GM12873 (cell line): Measurements from ENCODE around the gene COX8A.

ENCODE experiments used
- TF ChIP-seq, protein P1 (sequence below): IDR thresholded peaks from 2 replicates; pipeline ENCODE4 v1.5.1; 2012; ENCODE audit warnings: low read depth, mild to moderate bottlenecking, moderate library complexity, low read length, control low read depth; ENCODE audit not compliant: insufficient read depth; ENCODE audit errors: missing control alignments

The COX8A gene

DNA sequence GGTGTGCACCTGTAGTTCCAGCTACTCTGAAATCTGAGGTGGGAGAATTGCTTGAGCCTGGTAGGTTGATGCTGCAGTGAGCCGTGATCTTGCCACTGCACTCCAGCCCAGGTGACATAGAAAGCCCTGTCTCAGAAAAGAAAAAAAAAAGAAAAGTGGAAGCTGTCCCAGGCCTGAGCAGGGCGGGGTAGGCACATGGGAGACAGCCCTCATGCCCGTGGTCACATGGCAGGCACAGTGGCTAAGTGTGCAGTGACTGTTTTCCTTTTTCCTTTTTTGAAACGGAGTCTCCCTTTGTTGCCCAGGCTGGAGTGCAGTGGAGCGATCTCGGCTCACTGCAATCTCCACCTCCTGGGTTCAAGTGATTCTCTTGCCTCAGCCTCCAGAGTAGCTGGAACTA is 19.6 kb downstream of the COX8A start:
- TF ChIP-seq, protein P1, sequence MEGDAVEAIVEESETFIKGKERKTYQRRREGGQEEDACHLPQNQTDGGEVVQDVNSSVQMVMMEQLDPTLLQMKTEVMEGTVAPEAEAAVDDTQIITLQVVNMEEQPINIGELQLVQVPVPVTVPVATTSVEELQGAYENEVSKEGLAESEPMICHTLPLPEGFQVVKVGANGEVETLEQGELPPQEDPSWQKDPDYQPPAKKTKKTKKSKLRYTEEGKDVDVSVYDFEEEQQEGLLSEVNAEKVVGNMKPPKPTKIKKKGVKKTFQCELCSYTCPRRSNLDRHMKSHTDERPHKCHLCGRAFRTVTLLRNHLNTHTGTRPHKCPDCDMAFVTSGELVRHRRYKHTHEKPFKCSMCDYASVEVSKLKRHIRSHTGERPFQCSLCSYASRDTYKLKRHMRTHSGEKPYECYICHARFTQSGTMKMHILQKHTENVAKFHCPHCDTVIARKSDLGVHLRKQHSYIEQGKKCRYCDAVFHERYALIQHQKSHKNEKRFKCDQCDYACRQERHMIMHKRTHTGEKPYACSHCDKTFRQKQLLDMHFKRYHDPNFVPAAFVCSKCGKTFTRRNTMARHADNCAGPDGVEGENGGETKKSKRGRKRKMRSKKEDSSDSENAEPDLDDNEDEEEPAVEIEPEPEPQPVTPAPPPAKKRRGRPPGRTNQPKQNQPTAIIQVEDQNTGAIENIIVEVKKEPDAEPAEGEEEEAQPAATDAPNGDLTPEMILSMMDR = no peak

DNA sequence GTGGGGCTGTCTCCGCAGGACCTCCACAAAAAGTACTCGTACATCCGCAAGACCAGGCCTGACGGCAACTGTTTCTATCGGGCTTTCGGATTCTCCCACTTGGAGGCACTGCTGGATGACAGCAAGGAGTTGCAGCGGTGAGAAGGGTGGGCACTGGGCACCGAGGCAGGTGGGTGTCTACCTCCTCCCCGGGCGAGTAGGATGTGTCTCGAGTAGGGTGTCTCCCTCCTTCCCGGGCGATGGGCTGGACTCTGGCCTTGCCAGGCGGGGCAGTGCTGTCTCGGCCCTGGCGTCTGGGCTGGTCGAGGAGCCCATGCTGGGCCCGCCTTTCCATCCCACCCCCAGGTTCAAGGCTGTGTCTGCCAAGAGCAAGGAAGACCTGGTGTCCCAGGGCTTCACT is 22.1 kb downstream of the COX8A start:
- TF ChIP-seq, protein P1 = no peak

DNA sequence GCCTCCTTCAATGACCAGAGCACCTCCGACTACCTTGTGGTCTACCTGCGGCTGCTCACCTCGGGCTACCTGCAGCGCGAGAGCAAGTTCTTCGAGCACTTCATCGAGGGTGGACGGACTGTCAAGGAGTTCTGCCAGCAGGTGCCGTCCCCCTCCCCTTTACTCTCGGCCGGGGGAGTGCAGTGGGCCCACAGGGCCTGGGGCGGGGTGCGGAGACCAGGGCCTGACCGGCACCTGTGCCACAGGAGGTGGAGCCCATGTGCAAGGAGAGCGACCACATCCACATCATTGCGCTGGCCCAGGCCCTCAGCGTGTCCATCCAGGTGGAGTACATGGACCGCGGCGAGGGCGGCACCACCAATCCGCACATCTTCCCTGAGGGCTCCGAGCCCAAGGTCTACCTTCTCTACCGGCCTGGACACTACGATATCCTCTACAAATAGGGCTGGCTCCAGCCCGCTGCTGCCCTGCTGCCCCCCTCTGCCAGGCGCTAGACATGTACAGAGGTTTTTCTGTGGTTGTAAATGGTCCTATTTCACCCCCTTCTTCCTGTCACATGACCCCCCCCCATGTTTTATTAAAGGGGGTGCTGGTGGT is 22.8 kb downstream of the COX8A start:
- TF ChIP-seq, protein P1 = no peak

DNA sequence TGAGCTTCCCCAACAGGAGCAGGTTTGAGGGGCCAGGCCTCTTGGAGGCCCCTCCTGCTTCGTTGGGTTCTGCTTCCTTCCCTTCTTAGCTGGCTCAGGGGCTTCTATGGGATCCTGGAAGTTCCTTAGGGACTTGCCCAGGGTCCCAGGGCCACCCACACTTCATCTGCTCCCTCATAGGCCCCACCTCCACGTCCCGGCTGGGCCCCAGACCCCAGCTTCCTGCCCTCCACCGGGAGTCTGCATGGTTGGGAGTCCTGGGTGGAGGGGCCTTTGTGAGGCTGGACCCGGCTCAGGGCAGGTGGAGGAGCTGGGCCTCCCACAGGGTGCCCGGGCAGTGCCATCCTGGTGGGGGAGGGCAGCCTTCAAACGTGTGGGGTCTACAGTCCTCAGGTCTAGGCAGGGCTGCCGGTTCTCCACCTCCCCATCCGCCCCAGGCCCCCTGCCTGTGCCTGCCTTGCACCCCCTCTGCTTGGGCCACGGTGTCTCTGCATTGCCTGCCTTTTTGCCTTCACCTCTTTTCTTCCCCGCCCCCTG is 23.4 kb downstream of the COX8A start:
- TF ChIP-seq, protein P1 = no peak

DNA sequence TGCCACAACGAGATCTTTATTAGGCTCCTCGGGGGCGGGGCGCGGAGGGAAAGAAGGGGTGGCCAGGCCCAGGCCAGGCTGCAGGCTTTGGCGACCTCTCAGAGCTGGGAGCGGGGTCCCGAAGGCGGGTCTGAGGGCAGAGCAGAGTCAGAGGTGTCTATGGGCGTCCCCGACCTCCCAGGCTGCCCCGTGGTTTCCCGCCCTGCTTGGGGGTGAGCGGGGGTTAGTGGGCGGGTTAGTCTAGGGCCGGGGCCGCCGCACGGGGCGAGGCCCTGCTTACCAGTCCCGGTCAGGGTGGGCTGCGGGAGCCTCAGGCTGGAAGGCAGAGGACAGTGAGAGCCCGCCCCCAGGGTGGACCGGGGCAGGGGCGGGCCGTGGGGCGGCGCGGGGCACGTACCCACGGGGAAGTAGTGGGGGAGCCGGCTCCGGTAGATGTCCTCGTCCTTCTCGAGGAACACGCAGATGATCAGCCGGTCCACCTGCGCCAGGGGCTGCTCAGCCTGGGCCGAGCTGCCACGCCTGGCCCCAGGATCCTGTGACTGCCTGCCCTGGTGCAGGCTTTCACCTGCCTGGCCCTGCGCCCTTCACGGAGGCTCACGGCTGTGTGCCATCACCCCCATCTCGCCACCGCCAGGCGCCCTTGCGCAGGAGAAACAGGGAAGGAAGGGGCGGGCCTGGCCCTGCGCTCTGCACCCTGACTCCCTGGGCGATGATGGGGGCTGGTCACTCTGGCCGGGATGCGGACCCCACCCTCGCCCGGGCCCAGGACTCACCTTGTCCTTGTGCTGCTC is 24.3 kb downstream of the COX8A start:
- TF ChIP-seq, protein P1 = no peak

DNA sequence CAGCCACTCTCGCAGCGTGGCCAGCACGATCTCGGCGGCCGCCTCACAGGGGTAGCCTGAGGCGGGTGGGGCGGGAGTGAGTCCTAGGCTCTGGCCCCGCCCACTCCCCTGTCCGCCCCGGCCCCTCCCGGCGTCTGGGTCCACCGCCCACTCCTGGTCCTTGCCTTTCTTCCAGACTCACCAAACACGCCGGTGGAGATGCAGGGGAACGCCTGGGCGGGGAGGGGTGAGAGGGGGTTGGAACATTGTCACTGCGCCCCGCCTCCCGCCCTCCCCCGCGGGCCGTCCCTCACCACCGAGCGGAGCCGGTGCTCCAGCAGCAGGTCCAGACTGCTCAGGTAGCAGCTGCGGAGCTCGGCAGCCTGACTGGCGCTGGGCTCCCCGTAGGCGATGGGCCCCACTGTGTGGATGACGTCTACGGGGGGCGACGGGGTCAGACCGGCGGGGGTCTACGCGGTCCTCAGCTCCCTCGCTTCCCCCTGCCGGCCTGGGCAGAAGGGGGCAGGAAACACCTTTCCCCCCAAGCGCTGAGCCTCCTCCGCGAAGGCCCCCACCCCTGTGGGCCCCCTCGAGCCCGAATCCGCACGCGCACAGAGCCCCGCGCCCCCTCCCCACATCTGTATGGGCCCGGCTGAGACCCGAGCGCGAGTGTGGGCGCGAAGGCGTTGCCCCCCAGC is 25.1 kb downstream of the COX8A start:
- TF ChIP-seq, protein P1 = no peak
